ENCODE results near the gene KNDC1. TPM values are rescaled to one million over a fixed set of nuclear protein-coding genes. Genes with fewer than 3 reads are reported as not detected.

The KNDC1 gene
- total and polyA plus RNA-seq, 2 of the 4 experiments (the other 2 are of a cell fraction): 0.18 to 1.1 TPM

GRCh38 chr10:133230044-133230361 is 70.0 kb downstream of the KNDC1 start, which contains the start of gene UTF1:
Gene UTF1, plus strand, starts transcription at chr10:133230217. Its CDS starts 72 bp downstream, at chr10:133230289.
- ChIA-PET CTCF (no interaction called here), POLR2A (ENCODE audit: unreplicated experiment) (no interaction called here)
- Histone ChIP-seq H4K20me1 (ENCODE audit: insufficient read depth, low read length) (no peaks in the 10 kb centered on the region), H3K23ac (ENCODE audit: low read depth, low read length) (no peak within 1 kb of the TSS), H2BK5ac (ENCODE audit: low read depth, low read length, poor library complexity, severe bottlenecking) (no peak within 1 kb of the TSS), H2BK20ac (ENCODE audit: low read depth, low read length) (no peak within 1 kb of the TSS), H2BK15ac (ENCODE audit: low read depth, low read length) (no peak within 1 kb of the TSS), H3K36me3 (ENCODE audit: control insufficient read depth, insufficient read depth, low read length) (no peaks in the 10 kb centered on the region), H3K4me3 (ENCODE audit: insufficient read depth, low read depth, low read length) (no peak within 1 kb of the TSS), H2AFZ (replicated peaks; ENCODE audit: low read length, poor library complexity) (peak within 1 kb of the TSS; percentile 0), H3K14ac (replicated peaks; ENCODE audit: low read depth, low read length) (no peak within 1 kb of the TSS), H3K27me3 (ENCODE audit: control insufficient read depth, insufficient read depth, low read length) (peaks cover 56% of the 10 kb centered on the region), H2AK9ac (replicated peaks; ENCODE audit: low read depth, low read length, poor library complexity) (no peak within 1 kb of the TSS), H3K4me1 (ENCODE audit: control insufficient read depth, insufficient read depth, low read length) (no peaks in the 10 kb centered on the region; the same call in 1 of the 2 replicates), H3K9me3 (ENCODE audit: control insufficient read depth, insufficient read depth, low read length) (0 out of 2 replicates have a peak, but pooled peaks cover 2% of the 10 kb centered on the region), H3K56ac (ENCODE audit: extremely low read depth, insufficient read depth, low read length) (no peak within 1 kb of the TSS; the same call in 1 of the 2 replicates), H3K9ac (ENCODE audit: low read depth, low read length) (no peak within 1 kb of the TSS), H3K27ac (ENCODE audit: insufficient read depth, low read length) (no peak within 1 kb of the TSS), H3K18ac (ENCODE audit: low read depth, low read length) (no peak within 1 kb of the TSS), H4K91ac (ENCODE audit: insufficient read depth, low read depth, low read length) (no peak within 1 kb of the TSS), H4K8ac (ENCODE audit: low read depth in 2 of 2, low read length in 2 of 2) (no peak within 1 kb of the TSS), H3K4ac (ENCODE audit: low read depth, low read length) (no peak within 1 kb of the TSS), H3K9me1 (ENCODE audit: insufficient read depth, low read length) (no peaks in the 10 kb centered on the region), H2AK5ac (ENCODE audit: low read depth, low read length) (no peak within 1 kb of the TSS), H3K4me2 (ENCODE audit: low read depth, low read length) (no peak within 1 kb of the TSS), H4K5ac (ENCODE audit: low read depth, low read length) (no peak within 1 kb of the TSS), H3K79me1 (ENCODE audit: low read depth in 1 of 2, low read length in 2 of 2) (no peaks in the 10 kb centered on the region), H2BK120ac (ENCODE audit: low read depth, low read length) (no peak within 1 kb of the TSS)
- WGBS, 2 experiments (ENCODE audit: extremely low coverage in 2 of 2, insufficient read length in 1 of 2): 0% methylated on average over 8 of the region's 49 CpGs; no CpG with 5 or more reads in 1 of the 2 experiments
- in situ Hi-C loops (cut with MboI; ENCODE audit: low sequenced_read_pairs) (no loop called here), dilution Hi-C loops (cut with HindIII; ENCODE audit: low sequenced_read_pairs, unreplicated experiment) (no loop called here), intact Hi-C loops (cut with micrococcal nuclease) (no loop called here)
- no TSS peak for BruUV-seq (replicated peaks)
- no peak for DNase-seq
- no peak for ATAC-seq (ENCODE audit: low read depth)
- TF ChIP-seq MAFK (IDR thresholded peaks at IDR 0.05; ENCODE audit: low read depth, low read length): no peak
- TF ChIP-seq CEBPB (IDR thresholded peaks at IDR 0.05; ENCODE audit: low read depth, low read length): no peak
